Endothelial cell of umbilical vein (primary cell): Measurements from ENCODE around the gene APBB2. TPM values are rescaled to one million over a fixed set of nuclear protein-coding genes. Genes with fewer than 3 reads are reported as not detected.

Experiments used
- BruUV-seq: library from RNA; stranded (reverse); fragments of 400-500 nt; replicated peaks from 2 replicates; lab custom pipeline; 2021; lab: Mats Ljungman, UMichigan
- CTCF ChIA-PET: fragments of 300-600, 350-600 bp; sonication (Branson Sonifier 250); formaldehyde crosslinking; loops from one replicate; lab custom pipeline; 2021; ENCODE audit warnings: antibody characterized with exemption, inconsistent platforms; lab: Charles Lee
- POLR2A ChIA-PET: fragments of 300-600, 350-600 bp; sonication (Branson Sonifier 250); formaldehyde crosslinking; loops from one replicate; lab custom pipeline; 2021; ENCODE audit warnings: antibody characterized with exemption, inconsistent platforms; lab: Charles Lee
- DNase-seq: peaks from one replicate; pipeline ENCODE4 v3.0.0-alpha.2; 2011; ENCODE audit warnings: low read depth, low spot score
- FAIRE-seq: peaks from 2 replicates; lab custom pipeline; 2011; peaks lifted over from hg19 to GRCh38; lab: Jason Lieb, UNC
- H2AFZ ChIP-seq: 2 replicates; pipeline ENCODE4 v1.6.0; 2012; ENCODE audit warnings: low read depth, low read length, control low read depth, inconsistent platforms
- H3K27ac ChIP-seq: 2 replicates; pipeline ENCODE4 v1.5.1; 2011; ENCODE audit warnings: low read depth, mild to moderate bottlenecking, control low read depth, low read length, moderate library complexity; ENCODE audit not compliant: insufficient read depth
- H3K27me3 ChIP-seq, 2 experiments: 2 replicates each; pipeline versions ENCODE4 v1.6.0 to v1.6.1; 2011; ENCODE audit warnings: low read length in 2 of 2, mixed read lengths in 1 of 2; ENCODE audit not compliant: control insufficient read depth in 2 of 2, insufficient read depth in 2 of 2
- H3K36me3 ChIP-seq, 2 experiments: 2 replicates in 1 of 2; 3 replicates in 1 of 2; pipeline ENCODE4 v1.5.1; 2011; ENCODE audit warnings: low read length in 2 of 2, mild to moderate bottlenecking in 1 of 2, moderate library complexity in 1 of 2; ENCODE audit not compliant: control insufficient read depth in 2 of 2, insufficient read depth in 2 of 2; ENCODE audit errors: extremely low read depth in 1 of 2
- H3K4me1 ChIP-seq: 3 replicates; pipeline ENCODE4 v1.5.1; 2011; ENCODE audit warnings: mild to moderate bottlenecking, low read length; ENCODE audit not compliant: control insufficient read depth, insufficient read depth; ENCODE audit errors: extremely low read depth
- H3K4me2 ChIP-seq: 2 replicates; pipeline ENCODE4 v1.6.1; 2011; ENCODE audit warnings: low read length, control low read depth, mixed read lengths; ENCODE audit not compliant: insufficient read depth
- H3K4me3 ChIP-seq, 3 experiments: fragments of 200-600 bp in 1 of 3; sonication (generic), shearing (Covaris generic) in 1 of 3; replicated peaks in 1 of 3; 2 replicates each; pipeline ENCODE4 v1.5.1; 2011 to 2016; ENCODE audit warnings: control low read depth in 3 of 3, low read length in 3 of 3, mild to moderate bottlenecking in 2 of 3, inconsistent platforms in 1 of 3, low read depth in 1 of 3, moderate library complexity in 1 of 3; ENCODE audit not compliant: insufficient read depth in 1 of 3
- H3K79me2 ChIP-seq: 2 replicates; pipeline ENCODE4 v1.6.0; 2012; ENCODE audit warnings: low read length, inconsistent platforms; ENCODE audit not compliant: control insufficient read depth, insufficient read depth
- H3K9ac ChIP-seq: replicated peaks from 2 replicates; pipeline ENCODE3; 2011; ENCODE audit warnings: low read length, control low read depth; ENCODE audit not compliant: insufficient read depth; ENCODE audit errors: extremely low read depth
- H3K9me1 ChIP-seq: replicated peaks from 3 replicates; pipeline ENCODE4 v1.6.0; 2011; ENCODE audit warnings: mild to moderate bottlenecking, low read length; ENCODE audit not compliant: control insufficient read depth, insufficient read depth; ENCODE audit errors: extremely low read depth
- H3K9me3 ChIP-seq: replicated peaks from 2 replicates; pipeline ENCODE4 v1.5.1; 2012; ENCODE audit warnings: low read length, inconsistent platforms; ENCODE audit not compliant: control insufficient read depth, insufficient read depth
- H4K20me1 ChIP-seq: replicated peaks from 2 replicates; pipeline ENCODE3; 2011; ENCODE audit warnings: mild to moderate bottlenecking, low read length; ENCODE audit not compliant: control insufficient read depth, insufficient read depth; ENCODE audit errors: extremely low read depth
- EZH2 ChIP-seq: IDR thresholded peaks from 2 replicates; pipeline ENCODE4 v1.6.1; 2012; ENCODE audit warnings: borderline replicate concordance, low read depth, mild to moderate bottlenecking, moderate library complexity, low read length, inconsistent platforms; ENCODE audit not compliant: severe bottlenecking
- FOS ChIP-seq: IDR thresholded peaks from 2 replicates; pipeline ENCODE4 v1.6.1; 2011; ENCODE audit warnings: mild to moderate bottlenecking, low read length, moderate library complexity, borderline replicate concordance; ENCODE audit not compliant: insufficient read depth
- GATA2 ChIP-seq: IDR thresholded peaks from 2 replicates; pipeline ENCODE4 v1.7.0; 2011; ENCODE audit warnings: low read depth, mild to moderate bottlenecking, moderate library complexity, mixed read lengths, low read length; ENCODE audit not compliant: insufficient read length, insufficient read depth
- JUN ChIP-seq: IDR thresholded peaks from 2 replicates; pipeline ENCODE4 v1.6.1; 2011; ENCODE audit warnings: borderline replicate concordance, low read depth; ENCODE audit not compliant: insufficient read length, insufficient read depth
- MYC ChIP-seq: IDR thresholded peaks from one replicate; pipeline ENCODE4 v1.6.1; 2011; ENCODE audit warnings: mild to moderate bottlenecking, low read depth, low read length
- POLR2A ChIP-seq: IDR thresholded peaks from 2 replicates; pipeline ENCODE4 v1.6.1; 2012; ENCODE audit warnings: low read depth, mild to moderate bottlenecking, control low read depth, low read length
- POLR2AphosphoS5 ChIP-seq: IDR thresholded peaks from 2 replicates; pipeline ENCODE4 v1.6.1; 2012; ENCODE audit warnings: low read depth, mild to moderate bottlenecking, control low read depth, low read length, moderate library complexity; ENCODE audit not compliant: insufficient read depth
- dilution Hi-C: fragments of 300-500 bp; cut with MboI; formaldehyde crosslinking; loops from one replicate; pipeline ENCODE4 v1.15.0; 2019; ENCODE audit warnings: low sequenced_read_pairs; ENCODE audit not compliant: extremely low pct_ligation_motif_present
- intact Hi-C: fragments of 100-400 bp; cut with micrococcal nuclease; formaldehyde crosslinking; loops from one replicate; pipeline ENCODE4 v1.10.0; 2022
- polyA plus RNA-seq, 4 experiments: library from polyadenylated mRNA; depleted of rRNA in 3 of 4; stranded (reverse) in 3 of 4; unstranded in 1 of 4; fragments of >200 nt; gene quantifications; 2 replicates each; pipeline versions ENCODE4 v1.2.1 to v1.2.3, GENCODE V29; 2011 to 2012; ENCODE audit warnings: missing spikeins in 1 of 4
- total RNA-seq: library from RNA; stranded (reverse); gene quantifications from 2 replicates; pipeline ENCODE4 v1.2.3, GENCODE V29; 2021
- TF ChIP-seq, protein P1 (sequence below): IDR thresholded peaks from 2 replicates; pipeline ENCODE4 v1.6.1; 2011; ENCODE audit not compliant: insufficient read depth, insufficient read length
- TF ChIP-seq, protein P2 (sequence below), 2 donors: IDR thresholded peaks; 1 replicate in 1 of 2; 2 replicates in 1 of 2; pipeline ENCODE4 v1.5.1; 2011; ENCODE audit warnings: low read length in 2 of 2, mild to moderate bottlenecking in 2 of 2, moderate library complexity in 2 of 2, control low read depth in 1 of 2, inconsistent platforms in 1 of 2, low read depth in 1 of 2; ENCODE audit not compliant: insufficient read depth in 1 of 2; ENCODE audit errors: extremely low read depth in 1 of 2

The APBB2 gene
- total and polyA plus RNA-seq, 2 donors (not counting 3 experiments of a cell fraction or from before 2014, with no cell fraction given): 79.8 to 124 TPM

DNA sequence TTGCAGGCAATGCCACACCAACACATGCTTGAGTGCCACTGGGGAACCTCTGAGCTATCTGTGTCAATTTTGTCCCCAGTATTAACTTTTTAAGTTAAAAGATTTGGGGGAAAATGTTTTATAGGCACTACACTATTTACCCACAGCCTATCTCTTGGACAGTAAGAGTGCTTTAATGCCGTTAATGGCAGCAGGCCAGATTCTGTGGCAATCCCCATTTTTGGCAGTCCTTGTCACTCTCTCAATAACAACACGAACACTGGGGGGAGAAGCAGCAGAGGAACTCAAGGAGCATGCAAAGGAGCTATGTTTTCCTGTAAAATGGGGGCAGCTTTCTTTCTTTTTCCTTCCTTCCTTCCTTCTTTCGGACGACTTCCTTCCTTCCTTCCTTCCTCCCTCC, 296.0 kb downstream of the APBB2 start:
- no TSS peak for BruUV-seq
- FAIRE-seq (peak; percentile 68), DNase-seq (peak; percentile 36)
- Histone ChIP-seq H3K4me1 (no peaks in the 10 kb centered on the region), H3K27ac (no peak overlapping the region), H2AFZ (no peak overlapping the region), H3K27me3 (no peaks in the 10 kb centered on the region), H3K9ac (no peak overlapping the region), H3K79me2 (no peaks in the 10 kb centered on the region), H3K9me3 (no peaks in the 10 kb centered on the region), H3K4me2 (no peak overlapping the region), H3K4me3 (no peak overlapping the region), H3K36me3 (peaks cover 1 to 2% of the 10 kb centered on the region in 2 experiments), H3K9me1 (no peaks in the 10 kb centered on the region), H4K20me1 (no peaks in the 10 kb centered on the region)
- intact Hi-C loops: no loop called here
- dilution Hi-C loops: no loop called here
- ChIA-PET CTCF (interaction anchor here (0.8 to 1.7 kb wide), 3 partner anchors 9 to 21 kb away, joined by 3 to 8 read pairs (median 4); no protein-coding TSS in a partner anchor), POLR2A (interaction anchor here (0.7 kb wide), 1 partner anchor 110 kb away, joined by 3 read pairs; no protein-coding TSS in a partner anchor)
- no peak for TF ChIP-seq POLR2A
- TF ChIP-seq, protein P1, sequence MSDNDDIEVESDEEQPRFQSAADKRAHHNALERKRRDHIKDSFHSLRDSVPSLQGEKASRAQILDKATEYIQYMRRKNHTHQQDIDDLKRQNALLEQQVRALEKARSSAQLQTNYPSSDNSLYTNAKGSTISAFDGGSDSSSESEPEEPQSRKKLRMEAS: no peak
- TF ChIP-seq, protein P2, sequence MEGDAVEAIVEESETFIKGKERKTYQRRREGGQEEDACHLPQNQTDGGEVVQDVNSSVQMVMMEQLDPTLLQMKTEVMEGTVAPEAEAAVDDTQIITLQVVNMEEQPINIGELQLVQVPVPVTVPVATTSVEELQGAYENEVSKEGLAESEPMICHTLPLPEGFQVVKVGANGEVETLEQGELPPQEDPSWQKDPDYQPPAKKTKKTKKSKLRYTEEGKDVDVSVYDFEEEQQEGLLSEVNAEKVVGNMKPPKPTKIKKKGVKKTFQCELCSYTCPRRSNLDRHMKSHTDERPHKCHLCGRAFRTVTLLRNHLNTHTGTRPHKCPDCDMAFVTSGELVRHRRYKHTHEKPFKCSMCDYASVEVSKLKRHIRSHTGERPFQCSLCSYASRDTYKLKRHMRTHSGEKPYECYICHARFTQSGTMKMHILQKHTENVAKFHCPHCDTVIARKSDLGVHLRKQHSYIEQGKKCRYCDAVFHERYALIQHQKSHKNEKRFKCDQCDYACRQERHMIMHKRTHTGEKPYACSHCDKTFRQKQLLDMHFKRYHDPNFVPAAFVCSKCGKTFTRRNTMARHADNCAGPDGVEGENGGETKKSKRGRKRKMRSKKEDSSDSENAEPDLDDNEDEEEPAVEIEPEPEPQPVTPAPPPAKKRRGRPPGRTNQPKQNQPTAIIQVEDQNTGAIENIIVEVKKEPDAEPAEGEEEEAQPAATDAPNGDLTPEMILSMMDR (IDR thresholded peaks at IDR 0.05; ENCODE audit: extremely low read depth in 1 of 2, insufficient read depth in 1 of 2, low read depth in 1 of 2, low read length in 2 of 2): no peak
- no peak for TF ChIP-seq FOS
- no peak for TF ChIP-seq EZH2
- no peak for TF ChIP-seq JUN
- no peak for TF ChIP-seq GATA2
- no peak for TF ChIP-seq MYC
- no peak for TF ChIP-seq POLR2AphosphoS5
